SH-SY5Y (cell line): ENCODE measurements around the gene TRIM8.

Experiments
- GATA2 ChIP-seq: IDR thresholded peaks from 2 replicates; pipeline ENCODE4 v1.6.1; 2011; ENCODE audit warnings: mild to moderate bottlenecking, low read depth, low read length
- GATA3 ChIP-seq: IDR thresholded peaks from 2 replicates; pipeline ENCODE4 v1.6.1; 2011; ENCODE audit warnings: low read depth, mild to moderate bottlenecking, low read length, moderate library complexity

DNA sequence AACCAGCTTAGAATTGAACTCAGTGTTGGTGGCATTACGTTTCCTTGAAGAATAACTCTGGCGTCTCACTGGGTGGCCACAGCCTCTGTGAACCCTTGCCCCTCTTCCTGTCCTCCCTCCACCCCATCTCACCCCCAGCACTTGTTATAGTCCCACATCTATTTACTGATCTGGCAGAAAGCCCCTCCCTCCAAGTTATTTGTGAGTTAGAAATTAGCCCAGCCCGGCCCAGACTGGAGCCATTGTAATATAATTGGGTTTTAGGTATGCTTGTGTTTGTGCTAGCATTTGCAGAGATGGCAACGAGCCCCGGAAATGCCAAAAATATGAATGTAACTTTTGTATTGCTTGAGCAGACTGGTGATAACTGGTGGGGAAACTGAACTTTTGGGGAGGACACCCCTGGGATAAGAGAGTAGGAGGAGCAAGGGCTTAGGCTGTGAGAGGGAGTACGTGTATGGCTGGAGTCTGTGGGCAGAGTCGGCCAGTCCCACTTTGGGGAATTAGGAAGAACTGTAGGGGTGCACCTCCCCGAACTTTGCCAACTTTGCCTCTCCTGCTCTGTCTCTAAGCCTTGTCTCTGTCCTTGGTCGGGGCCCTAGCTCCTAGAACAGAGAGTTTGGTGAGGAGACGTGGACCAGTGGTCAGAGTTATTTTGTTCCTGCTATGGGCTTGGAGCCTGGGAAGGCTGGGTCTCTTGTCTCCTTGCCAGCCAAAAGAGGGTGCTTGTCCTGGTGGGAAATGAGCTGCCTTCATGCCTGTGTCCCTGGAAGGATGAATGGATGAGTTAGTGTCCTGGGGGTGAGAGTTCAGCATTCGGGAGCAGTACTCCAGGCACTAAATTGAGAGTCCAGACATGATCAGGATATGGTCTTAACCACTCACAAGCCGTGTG, 19.3 kb upstream of the TRIM8 start:
- TF ChIP-seq GATA3 (no peak), GATA2 (no peak)
